Esophagus squamous epithelium (tissue), 4 donors: ENCODE data around the gene CD48.

ENCODE experiments used
- POLR2A ChIP-seq, 4 donors: fragments of 450-650 bp; IDR thresholded peaks; one replicate each; pipeline ENCODE4 v1.6.1; 2017; ENCODE audit warnings: antibody characterized with exemption in 4 of 4, mild to moderate bottlenecking in 4 of 4, moderate library complexity in 3 of 4
- TF ChIP-seq, protein P1 (sequence below), 6 experiments: fragments of 450-650 bp in 4 of 6; fragments of 200-600 bp in 2 of 6; sonication (generic) in 2 of 6; IDR thresholded peaks; one replicate each; pipeline ENCODE4 v1.5.1; 2016 to 2019; ENCODE audit warnings: antibody characterized with exemption in 6 of 6, mild to moderate bottlenecking in 4 of 6, moderate library complexity in 4 of 6

GRCh38 chr1:160717306-160717705, 5.7 kb upstream of the CD48 start:
- TF ChIP-seq, protein P1, sequence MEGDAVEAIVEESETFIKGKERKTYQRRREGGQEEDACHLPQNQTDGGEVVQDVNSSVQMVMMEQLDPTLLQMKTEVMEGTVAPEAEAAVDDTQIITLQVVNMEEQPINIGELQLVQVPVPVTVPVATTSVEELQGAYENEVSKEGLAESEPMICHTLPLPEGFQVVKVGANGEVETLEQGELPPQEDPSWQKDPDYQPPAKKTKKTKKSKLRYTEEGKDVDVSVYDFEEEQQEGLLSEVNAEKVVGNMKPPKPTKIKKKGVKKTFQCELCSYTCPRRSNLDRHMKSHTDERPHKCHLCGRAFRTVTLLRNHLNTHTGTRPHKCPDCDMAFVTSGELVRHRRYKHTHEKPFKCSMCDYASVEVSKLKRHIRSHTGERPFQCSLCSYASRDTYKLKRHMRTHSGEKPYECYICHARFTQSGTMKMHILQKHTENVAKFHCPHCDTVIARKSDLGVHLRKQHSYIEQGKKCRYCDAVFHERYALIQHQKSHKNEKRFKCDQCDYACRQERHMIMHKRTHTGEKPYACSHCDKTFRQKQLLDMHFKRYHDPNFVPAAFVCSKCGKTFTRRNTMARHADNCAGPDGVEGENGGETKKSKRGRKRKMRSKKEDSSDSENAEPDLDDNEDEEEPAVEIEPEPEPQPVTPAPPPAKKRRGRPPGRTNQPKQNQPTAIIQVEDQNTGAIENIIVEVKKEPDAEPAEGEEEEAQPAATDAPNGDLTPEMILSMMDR (IDR thresholded peaks at IDR 0.05): no peak
- TF ChIP-seq POLR2A (IDR thresholded peaks at IDR 0.05): no peak
